Right atrium auricular region (tissue), 2 donors: Measurements from ENCODE around the gene SPAG16. TPM values are rescaled to one million over a fixed set of nuclear protein-coding genes. Genes with fewer than 3 reads are reported as not detected.

Experiments used
- DNase-seq: peaks from one replicate; pipeline ENCODE4 v3.0.0-alpha.2; 2019; ENCODE audit warnings: low spot score
- H3K27ac ChIP-seq, 2 donors: fragments of 200-600 bp; sonication (generic); 1 replicate in 1 of 2; 2 replicates in 1 of 2; pipeline ENCODE4 v1.5.1; 2016 to 2019
- H3K27me3 ChIP-seq, 2 donors: fragments of 200-600 bp; sonication (generic); one replicate each; pipeline versions ENCODE4 v1.5.1 to v1.6.0; 2017 to 2019
- H3K36me3 ChIP-seq: fragments of 200-600 bp; sonication (generic); one replicate; pipeline ENCODE4 v1.5.1; 2016
- H3K4me1 ChIP-seq, 2 donors: fragments of 200-600 bp; sonication (generic); one replicate each; pipeline versions ENCODE4 v1.5.1 to v1.6.0; 2017 to 2019
- H3K4me3 ChIP-seq, 2 donors: fragments of 200-600 bp; sonication (generic); 1 replicate in 1 of 2; 2 replicates in 1 of 2; pipeline ENCODE4 v1.5.1; 2017 to 2019; ENCODE audit warnings: mild to moderate bottlenecking in 1 of 2, moderate library complexity in 1 of 2
- H3K9me3 ChIP-seq, 2 donors: fragments of 200-600 bp; sonication (generic); one replicate each; pipeline ENCODE4 v1.5.1; 2019
- CTCF ChIP-seq, 2 donors: fragments of 200-600 bp; sonication (generic); IDR thresholded peaks; one replicate each; pipeline ENCODE4 v1.5.1; 2019; ENCODE audit warnings: antibody characterized with exemption in 2 of 2
- total RNA-seq, 2 donors: library from RNA; depleted of rRNA; stranded (reverse); fragments of >200 nt; gene quantifications; one replicate each; pipeline ENCODE4 v1.1.0, GENCODE V29; 2016

Gene SPAG16
- total RNA-seq, 2 donors from 2014 or later, result 17.3 to 18.3 TPM

DNA sequence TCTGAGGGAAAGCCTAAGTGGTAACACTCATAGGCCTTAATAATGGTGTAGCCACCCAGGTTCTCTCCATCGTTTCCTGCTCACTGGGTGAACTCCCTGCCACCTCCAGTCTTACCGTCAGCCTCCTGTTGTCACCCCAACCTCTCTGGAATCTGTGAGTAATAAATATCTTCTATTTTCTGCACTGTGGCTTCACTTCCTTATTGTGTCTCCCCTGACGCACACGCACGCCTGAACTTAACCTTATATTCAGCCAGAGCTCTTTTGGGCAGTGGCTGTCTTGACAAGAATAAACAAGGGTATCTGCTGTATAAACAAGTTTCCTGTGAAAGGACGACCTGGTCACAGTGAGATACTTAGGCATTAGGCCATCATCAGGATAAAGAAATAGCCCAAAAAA, 467.2 kb downstream of the SPAG16 start:
- DNase-seq, result no peak
- H3K36me3 ChIP-seq, result no peaks in the 10 kb centered on the region
- H3K4me1 ChIP-seq, result no peaks in the 10 kb centered on the region
- H3K4me3 ChIP-seq, result no peak overlapping the region
- H3K27me3 ChIP-seq, result no peaks in the 10 kb centered on the region
- no peak overlapping the region for H3K27ac ChIP-seq
- H3K9me3 ChIP-seq, result no peaks in the 10 kb centered on the region
- no peak for TF ChIP-seq CTCF (IDR thresholded peaks at IDR 0.05)

DNA sequence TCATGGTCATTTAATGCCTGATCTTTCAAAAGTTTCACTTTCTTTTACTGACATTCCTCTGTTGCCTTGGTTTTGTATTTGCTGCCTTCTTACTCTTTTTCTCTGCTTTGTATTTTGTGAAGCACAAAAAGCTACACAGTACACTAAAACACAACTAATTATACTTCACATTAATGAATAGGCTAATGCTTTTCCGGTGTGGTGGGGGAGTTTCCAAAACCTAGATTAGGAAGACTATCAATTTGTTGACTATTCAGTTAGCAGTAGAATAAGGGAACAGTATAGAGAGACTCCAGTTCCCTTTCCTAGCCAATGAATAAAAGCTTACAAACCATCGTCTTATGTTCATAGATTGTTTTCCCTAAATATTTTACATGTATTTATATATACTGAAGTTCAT, 468.3 kb downstream of the SPAG16 start:
- Histone ChIP-seq H3K27me3 (no peaks in the 10 kb centered on the region), H3K4me1 (no peaks in the 10 kb centered on the region), H3K4me3 (no peak overlapping the region), H3K36me3 (no peaks in the 10 kb centered on the region), H3K27ac (no peak overlapping the region), H3K9me3 (no peaks in the 10 kb centered on the region)
- DNase-seq, result no peak
- no peak for TF ChIP-seq CTCF (IDR thresholded peaks at IDR 0.05)

- no peak overlapping the region for H3K27ac ChIP-seq
- no peak for TF ChIP-seq CTCF (IDR thresholded peaks at IDR 0.05)
- H3K36me3 ChIP-seq, result no peaks in the 10 kb centered on the region
- H3K9me3 ChIP-seq, result no peaks in the 10 kb centered on the region
- H3K27me3 ChIP-seq, result no peaks in the 10 kb centered on the region
- DNase-seq, result no peak
- no peak overlapping the region for H3K4me3 ChIP-seq
- no peaks in the 10 kb centered on the region for H3K4me1 ChIP-seq
Observed at GRCh38 chr2:213757525-213757924, 473.3 kb downstream of the SPAG16 start.

- DNase-seq, result no peak
- Histone ChIP-seq H3K4me3 (no peak overlapping the region), H3K9me3 (no peaks in the 10 kb centered on the region), H3K4me1 (no peaks in the 10 kb centered on the region), H3K27me3 (no peaks in the 10 kb centered on the region), H3K27ac (no peak overlapping the region), H3K36me3 (no peaks in the 10 kb centered on the region)
- no peak for TF ChIP-seq CTCF (IDR thresholded peaks at IDR 0.05)
Observed at GRCh38 chr2:213763354-213763753, 479.1 kb downstream of the SPAG16 start.

GRCh38 chr2:213763963-213764362, 479.7 kb downstream of the SPAG16 start:
- Histone ChIP-seq H3K9me3 (no peaks in the 10 kb centered on the region), H3K4me3 (no peak overlapping the region), H3K27ac (no peak overlapping the region), H3K4me1 (no peaks in the 10 kb centered on the region), H3K36me3 (no peaks in the 10 kb centered on the region), H3K27me3 (no peaks in the 10 kb centered on the region)
- no peak for DNase-seq
- TF ChIP-seq CTCF (IDR thresholded peaks at IDR 0.05), result no peak

- no peak overlapping the region for H3K4me3 ChIP-seq
- no peak for TF ChIP-seq CTCF (IDR thresholded peaks at IDR 0.05)
- no peak for DNase-seq
Observed at GRCh38 chr2:213764849-213765248, 480.6 kb downstream of the SPAG16 start.

More at GRCh38 chr2:213764849-213765248, 480.6 kb downstream of the SPAG16 start:
- no peaks in the 10 kb centered on the region for H3K27me3 ChIP-seq
- no peaks in the 10 kb centered on the region for H3K4me1 ChIP-seq
- no peak overlapping the region for H3K27ac ChIP-seq
- H3K9me3 ChIP-seq, result no peaks in the 10 kb centered on the region
- no peaks in the 10 kb centered on the region for H3K36me3 ChIP-seq
